RPMI7951 (cell line): Measurements from ENCODE around the gene MRGPRD. TPM values are rescaled to one million over a fixed set of nuclear protein-coding genes. Genes with fewer than 3 reads are reported as not detected.
"Not testable (repeated sequence)": the region's sequence is repeated elsewhere in the genome, so short reads cannot be mapped to it uniquely, and the experiment has no call there.

ENCODE experiments used
- DNase-seq: peaks from one replicate; pipeline ENCODE4 v3.0.0-alpha.2; 2012; ENCODE audit warnings: low read depth
- total RNA-seq: library from RNA; depleted of rRNA; stranded (reverse); fragments of >200 nt; shearing (Covaris generic); gene quantifications from 2 replicates; pipeline ENCODE4 v1.2.3, GENCODE V29; 2014

MRGPRD gene
- total RNA-seq, 1 experiment from 2014 or later, result not detected

GRCh38 chr11:69005631-69006368 is 25.0 kb upstream of the MRGPRD start:
- no peak for DNase-seq

- DNase-seq, result no peak
These were observed 24.4 kb upstream of the MRGPRD start for GRCh38 chr11:69005183-69005630.

- no peak for DNase-seq
These were observed 23.8 kb upstream of the MRGPRD start for GRCh38 chr11:69004411-69005182.

GRCh38 chr11:69003866-69004367 is 23.1 kb upstream of the MRGPRD start:
- no peak for DNase-seq

- DNase-seq, result no peak
These were observed 22.6 kb upstream of the MRGPRD start for GRCh38 chr11:69003301-69003865.

- no peak for DNase-seq
These were observed 21.9 kb upstream of the MRGPRD start for GRCh38 chr11:69002570-69003231.

GRCh38 chr11:69002110-69002569 is 21.4 kb upstream of the MRGPRD start:
- no peak for DNase-seq

GRCh38 chr11:69001243-69002081 is 20.7 kb upstream of the MRGPRD start:
- DNase-seq, result no peak

- DNase-seq, result peak; percentile 81
These were observed 20.1 kb upstream of the MRGPRD start for GRCh38 chr11:69000831-69001242.

- no peak for DNase-seq
These were observed 19.6 kb upstream of the MRGPRD start for GRCh38 chr11:69000391-69000790.

GRCh38 chr11:68999748-69000355 is 19.1 kb upstream of the MRGPRD start:
- not testable (repeated sequence) for DNase-seq

- DNase-seq, result no peak
These were observed 18.4 kb upstream of the MRGPRD start for GRCh38 chr11:68999093-68999747.

GRCh38 chr11:68998390-68998911 is 17.7 kb upstream of the MRGPRD start:
- DNase-seq, result peak; percentile 74

- DNase-seq, result no peak
These were observed 17.2 kb upstream of the MRGPRD start for GRCh38 chr11:68997995-68998348.

GRCh38 chr11:68997124-68997994 is 16.6 kb upstream of the MRGPRD start:
- no peak for DNase-seq

- no peak for DNase-seq
These were observed 15.8 kb upstream of the MRGPRD start for GRCh38 chr11:68996376-68997123.

GRCh38 chr11:68994894-68995285 is 14.1 kb upstream of the MRGPRD start:
- DNase-seq, result no peak
